ENCODE data around the gene TIFAB.
"Not testable (repeated sequence)": the region's sequence is repeated elsewhere in the genome, so short reads cannot be mapped to it uniquely, and the experiment has no call there.

Gene TIFAB, protein sequence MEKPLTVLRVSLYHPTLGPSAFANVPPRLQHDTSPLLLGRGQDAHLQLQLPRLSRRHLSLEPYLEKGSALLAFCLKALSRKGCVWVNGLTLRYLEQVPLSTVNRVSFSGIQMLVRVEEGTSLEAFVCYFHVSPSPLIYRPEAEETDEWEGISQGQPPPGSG

DNA sequence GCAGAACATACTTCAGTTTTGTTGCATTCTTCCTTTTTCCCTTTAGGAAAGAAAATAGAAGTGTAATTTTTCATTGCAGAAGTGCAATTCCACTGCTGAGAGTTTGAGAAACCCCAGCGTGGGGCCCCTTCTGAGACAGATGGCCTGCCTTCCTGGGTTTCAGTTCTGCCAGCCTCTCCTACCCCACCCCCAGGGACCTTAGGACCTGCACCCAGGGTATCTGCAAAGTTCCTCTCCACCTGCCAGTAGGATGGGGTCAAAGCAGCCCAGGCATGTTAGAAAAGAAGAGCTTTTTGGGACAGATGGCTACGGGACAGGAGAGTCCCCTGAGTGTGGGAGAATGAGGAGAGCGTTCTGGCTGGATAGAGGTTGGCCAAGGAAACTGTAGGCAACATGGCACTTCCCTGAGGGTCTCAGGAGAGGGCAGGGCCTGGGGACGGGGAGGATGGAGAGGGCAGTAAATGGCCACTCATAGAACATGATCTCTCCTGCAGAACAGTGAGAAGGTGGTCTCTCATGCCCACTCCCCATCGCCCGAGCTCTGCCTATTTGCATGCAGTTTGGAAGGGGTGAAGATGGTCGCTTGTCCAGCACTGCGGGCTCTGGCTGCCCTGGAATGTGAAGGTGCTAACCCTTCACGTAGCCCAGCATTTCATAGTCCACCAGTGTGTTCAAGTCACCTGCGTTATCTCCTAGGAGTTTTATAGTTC is at the start of gene TIFAB:
TIFAB (minus strand) TSS at position 31 of the 710 bp plus-strand sequence. CDS start 2,412 bp downstream, outside the sequence.
- no peak for DNase-seq

DNA sequence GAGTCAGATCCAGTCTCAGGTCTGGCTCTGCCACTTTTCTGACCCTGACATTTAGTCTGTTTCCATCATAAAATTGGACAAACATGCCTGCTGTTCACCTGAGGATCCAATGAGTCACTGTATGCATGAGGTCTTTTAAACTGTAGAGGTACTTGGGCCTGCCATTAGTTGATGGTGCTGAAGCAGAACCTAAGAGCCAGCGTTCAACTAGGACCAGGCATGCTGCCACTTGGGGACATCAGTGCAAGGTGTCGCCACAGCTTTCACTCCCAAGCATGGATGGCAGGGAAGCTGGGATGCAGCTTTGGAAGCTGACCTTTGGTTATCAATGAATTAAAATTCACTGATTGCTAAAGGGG is 46.5 kb upstream of the TIFAB start:
- peak; percentile 69 for DNase-seq

DNA sequence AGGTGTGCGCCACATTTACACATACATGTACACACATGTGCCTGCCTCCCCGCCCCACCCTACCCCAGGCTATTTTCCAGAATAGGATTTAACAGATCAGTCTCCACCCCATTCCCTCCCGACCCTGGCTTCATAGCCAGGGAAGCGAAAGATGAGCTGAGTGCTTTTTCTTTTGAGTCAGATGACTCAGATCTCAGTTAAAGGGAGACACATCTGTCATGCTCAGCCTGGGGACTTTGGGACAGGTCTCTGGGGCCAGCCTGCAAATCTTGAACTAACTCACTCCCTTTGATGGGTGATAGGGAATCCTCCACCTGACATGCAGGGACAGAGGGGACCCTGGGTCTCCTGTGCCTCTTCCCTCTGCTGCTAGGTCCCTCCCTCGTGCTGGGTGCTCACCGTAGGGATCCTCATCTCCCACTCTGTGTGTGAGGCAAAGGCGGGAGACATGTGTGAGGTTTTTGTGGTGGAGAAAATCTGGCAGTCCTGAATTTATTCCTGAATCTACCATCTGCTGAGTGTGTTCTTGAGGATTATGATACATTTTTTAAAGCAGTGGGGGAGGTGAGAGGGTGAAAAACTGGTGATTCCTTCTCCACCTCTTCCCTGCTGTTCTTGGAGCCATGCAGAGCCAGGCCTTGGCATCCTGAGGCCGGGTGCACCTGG is 46.0 kb upstream of the TIFAB start:
- no peak for DNase-seq

DNA sequence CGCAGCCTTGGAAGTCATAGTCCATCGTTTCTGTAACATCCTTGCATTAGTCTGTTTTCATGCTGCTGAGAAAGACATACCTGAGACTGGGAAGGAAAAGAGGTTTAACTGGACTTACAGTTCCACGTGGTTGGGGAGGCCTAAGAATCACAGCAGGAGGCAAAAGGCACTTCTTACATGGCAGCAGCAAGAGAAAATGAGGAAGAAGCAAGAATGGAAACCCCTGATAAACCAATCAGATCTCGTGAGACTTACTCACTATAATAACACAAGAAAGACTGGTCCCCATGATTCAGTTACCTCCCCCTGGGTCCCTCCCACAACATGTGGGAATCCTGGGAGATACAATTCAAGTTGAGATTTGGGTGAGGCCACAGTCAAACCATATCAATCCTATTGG is 43.4 kb upstream of the TIFAB start:
- not testable (repeated sequence) for DNase-seq

DNA sequence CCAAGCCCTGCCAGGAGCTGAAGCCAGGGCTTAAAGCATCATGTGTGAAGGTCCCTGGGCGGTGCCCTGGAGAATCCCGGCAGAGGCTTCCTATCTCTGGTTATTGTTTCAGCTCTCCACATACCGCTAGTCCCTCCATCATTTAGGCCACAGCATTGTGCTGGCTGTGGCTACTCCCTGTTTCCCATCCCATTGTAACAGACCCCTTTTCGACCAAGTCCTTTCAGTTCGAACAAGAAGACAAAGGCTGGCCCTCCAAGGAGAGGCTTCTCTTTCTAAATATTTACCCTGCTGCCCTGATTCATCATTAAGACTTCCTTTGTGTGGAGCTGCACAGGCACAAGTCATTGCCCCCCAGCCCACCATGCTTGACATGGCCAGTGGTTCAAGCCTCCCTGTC is 42.0 kb upstream of the TIFAB start:
- no peak for DNase-seq

DNA sequence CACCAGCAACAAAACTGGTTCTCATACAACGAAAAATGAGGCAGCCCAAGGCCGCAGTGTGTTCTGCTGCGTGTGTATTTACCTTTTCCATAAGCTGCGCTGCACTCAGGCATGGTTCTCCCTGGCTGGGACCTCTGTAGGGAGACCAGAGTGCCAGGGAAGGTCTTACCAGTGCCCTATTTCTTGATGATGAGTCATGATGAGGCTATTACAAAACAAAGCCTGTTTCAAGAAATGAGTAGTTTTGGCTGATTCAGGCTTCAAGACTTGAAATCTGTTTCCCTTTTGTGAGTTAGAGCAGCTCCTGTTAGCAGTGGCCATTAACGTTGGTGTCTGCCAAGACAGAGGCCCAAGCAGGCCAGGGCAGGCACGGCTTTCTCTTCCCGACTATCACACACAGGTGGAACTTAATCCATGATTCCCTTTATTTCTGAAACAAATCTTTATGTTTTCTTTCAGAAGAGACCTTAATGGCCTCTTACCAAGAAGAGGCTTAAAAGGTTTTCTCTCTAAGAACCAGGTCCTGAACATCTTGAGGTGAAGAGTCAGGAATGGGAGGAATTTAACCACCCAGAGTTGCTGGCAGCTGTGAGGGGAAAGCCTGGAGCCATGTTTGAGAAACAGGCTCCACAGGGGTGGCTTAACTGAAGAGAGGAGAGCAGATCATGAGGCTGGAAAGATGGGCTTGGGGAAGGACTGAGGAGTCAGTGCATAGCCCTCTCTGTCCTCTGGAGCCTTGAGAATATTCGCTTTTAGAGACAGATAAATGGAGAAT is 41.4 kb upstream of the TIFAB start:
- DNase-seq, result peak; percentile 9

DNA sequence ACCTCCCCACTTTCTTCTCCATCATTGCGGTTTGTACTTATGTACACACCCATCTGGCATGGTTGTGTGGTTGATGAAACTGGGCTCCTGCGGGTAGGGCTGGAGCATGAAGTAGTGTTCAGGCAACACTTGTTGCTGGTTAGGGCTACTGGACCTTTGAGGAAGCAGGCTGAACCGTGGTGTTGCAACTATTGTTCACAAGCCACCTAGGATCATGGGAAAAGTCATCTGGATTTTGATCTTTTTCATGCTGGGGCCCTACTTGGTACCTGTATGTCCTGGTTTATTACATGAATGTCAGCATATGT is 40.1 kb upstream of the TIFAB start:
- no peak for DNase-seq

DNA sequence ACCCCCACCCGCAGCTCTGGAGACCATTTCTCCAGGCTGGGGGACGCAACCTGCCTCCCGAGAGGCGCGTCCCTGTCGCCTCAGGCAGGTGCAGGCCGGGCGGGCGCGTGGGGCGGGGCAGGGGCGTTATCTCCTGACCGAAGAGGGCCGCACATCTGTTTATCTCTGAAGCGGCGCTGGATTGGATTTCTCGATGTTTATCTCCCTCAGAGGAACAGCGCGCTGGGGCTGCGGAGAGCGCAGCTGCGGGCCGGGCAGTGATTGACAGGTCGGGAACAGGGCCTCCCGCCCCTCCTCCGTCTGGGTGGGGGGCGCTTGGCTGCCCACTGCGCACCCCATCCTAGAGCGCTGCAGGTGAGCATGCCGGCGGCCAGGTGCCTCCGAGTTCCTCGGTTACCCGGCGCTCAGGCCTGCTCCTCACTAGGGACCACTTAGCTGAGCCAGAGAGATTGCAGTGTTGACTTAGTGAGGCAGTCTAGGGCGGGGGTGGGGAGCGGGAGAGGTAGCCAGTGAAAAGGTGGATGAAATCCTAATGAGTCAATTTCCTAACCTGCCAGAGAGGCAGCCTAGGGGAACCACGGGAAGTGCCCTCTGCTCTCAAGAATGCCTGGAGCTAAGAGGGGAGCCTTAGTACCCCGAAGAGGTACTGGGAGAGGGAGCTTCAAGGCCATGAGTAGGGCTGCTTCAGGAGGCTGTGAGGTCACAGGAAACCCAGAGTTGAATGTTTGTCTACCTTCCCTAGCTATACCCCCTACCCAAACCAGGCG is 39.6 kb upstream of the TIFAB start:
- peak; percentile 67 for DNase-seq

DNA sequence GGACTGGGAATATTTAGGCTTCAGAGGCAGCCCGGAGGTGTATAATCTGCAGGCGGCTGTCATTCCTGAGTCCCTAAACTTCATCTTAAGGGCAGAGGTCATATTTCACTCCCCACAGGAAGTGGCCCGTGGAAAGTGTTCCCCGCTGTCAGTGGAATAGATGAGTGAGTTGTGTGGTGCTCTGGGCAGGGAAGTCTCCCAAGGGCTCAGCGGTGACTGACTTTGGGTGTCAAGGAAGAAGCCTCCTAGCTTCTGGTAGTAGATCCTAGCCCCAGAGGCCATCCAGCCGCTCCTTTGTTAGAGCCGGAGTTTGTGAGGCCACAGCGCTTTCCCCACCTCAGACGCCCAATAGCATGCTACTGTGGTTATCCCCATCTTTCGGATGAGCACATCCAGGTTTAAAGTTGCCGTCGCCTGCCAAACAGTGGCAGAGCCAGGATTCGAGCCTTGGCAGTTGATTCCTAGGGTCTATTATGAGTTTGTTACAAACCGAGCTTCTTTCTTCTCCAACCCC is 38.9 kb upstream of the TIFAB start:
- DNase-seq, result no peak

DNA sequence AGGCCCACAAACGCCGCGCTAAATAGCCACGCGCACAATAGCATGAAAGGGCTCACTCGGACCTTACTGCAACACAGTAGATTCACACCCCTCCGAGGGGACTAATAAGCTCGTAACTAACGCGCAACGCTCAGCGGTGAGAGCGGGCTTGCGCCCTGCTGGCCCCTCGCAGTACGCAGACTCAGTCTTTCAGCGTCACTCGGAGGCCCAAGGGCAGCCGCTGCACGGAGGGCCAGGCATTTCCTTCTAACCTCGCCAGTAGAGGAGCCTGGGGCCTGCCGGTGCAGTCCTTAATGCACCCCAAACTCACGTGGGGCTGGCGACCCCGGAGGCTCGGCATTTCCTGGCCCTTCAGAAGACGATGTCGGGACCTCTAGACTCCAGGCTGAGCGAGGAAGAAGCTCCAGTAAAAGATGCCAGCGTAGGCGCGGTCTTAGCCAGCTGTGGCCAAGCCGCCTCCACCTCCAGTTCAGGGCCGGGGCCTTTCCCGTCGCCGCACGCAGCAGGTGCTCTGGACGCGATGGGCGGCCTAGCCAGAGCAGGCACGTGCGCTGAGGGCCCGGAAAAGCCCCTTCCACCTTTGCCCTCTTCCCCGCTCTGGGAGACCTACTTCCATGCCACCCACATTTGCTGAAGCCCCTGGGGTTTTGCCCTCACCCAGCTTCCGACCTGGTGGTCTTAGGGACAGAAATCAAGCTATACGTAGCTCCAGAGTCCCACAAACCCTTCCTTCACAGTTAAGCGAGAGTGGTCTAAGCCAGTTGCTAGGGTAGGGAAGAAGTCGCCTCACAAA is 38.3 kb upstream of the TIFAB start:
- no peak for DNase-seq

DNA sequence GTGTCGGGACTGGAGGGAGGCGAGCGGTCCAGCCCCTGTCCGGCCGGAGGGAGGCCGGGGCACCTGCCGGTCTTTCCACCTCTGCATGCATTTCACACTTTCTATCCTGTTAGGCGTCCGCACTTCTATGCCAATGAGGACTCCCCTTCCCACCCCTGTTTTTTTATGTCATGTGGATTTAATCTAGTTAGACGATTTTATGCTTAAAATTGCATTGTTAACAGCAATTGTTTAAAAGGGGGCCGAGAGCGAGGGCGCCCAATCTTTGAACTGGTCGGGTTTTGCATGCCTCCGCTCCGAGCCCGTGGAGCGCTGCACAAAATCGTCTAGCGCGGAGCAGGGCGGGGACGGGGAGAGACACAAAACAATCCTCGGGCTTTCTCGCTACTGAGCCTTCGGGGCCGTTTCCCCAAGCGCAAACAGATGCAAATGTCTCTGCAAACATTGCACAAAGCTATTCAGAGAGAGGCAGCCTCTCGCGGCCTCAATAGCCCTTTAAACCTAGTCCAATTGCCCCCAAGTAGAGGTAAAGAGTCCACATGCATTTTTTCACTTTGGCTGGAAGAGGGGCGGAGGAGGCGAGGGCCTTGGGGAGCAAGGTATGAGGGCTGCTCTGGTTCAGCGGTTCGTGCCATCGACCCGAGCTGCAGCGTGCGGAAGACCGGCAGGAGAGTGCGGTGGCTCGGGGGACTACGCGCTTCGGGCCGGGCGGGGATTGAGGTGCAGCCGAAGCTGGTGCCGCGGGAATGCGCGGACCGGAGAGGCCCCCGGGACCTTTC is 37.5 kb upstream of the TIFAB start:
- no peak for DNase-seq

DNA sequence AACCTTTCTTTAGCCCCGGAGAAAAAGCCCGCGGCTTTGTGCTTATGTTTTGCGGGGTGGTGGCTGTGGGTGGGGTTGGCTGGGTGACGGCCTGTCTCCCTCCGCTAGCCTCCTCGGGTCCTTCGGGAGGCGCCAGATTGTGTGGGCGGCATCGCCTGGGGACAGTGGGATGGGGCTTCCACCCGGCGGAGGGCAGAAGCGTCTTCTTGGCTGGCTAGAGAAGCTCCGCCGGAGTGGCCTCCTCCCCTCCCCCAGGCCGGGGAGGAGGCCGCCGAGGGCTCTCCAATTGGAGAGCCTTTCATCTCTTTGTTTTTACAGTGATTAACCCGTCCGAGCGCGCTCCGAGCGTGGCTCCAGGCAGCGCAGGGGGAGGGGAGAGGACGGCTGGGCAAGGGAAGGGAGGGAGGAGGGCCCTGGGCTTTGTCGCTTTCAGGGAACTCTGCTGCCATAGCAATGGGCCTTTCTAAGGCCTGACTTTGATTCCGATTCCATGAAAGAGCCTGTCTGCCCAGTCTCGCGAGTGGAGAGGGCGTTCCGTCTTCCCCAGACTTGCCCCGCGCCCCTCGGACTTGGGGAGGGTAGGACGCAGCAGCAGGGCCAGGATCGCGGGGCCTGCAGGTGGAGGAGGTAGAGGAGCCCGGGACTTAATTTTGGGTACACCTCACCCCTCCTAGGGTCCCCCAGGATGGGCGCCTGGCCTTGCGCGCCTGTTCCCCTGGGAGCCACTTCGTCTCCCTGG is 36.7 kb upstream of the TIFAB start:
- DNase-seq, result peak; percentile 66

DNA sequence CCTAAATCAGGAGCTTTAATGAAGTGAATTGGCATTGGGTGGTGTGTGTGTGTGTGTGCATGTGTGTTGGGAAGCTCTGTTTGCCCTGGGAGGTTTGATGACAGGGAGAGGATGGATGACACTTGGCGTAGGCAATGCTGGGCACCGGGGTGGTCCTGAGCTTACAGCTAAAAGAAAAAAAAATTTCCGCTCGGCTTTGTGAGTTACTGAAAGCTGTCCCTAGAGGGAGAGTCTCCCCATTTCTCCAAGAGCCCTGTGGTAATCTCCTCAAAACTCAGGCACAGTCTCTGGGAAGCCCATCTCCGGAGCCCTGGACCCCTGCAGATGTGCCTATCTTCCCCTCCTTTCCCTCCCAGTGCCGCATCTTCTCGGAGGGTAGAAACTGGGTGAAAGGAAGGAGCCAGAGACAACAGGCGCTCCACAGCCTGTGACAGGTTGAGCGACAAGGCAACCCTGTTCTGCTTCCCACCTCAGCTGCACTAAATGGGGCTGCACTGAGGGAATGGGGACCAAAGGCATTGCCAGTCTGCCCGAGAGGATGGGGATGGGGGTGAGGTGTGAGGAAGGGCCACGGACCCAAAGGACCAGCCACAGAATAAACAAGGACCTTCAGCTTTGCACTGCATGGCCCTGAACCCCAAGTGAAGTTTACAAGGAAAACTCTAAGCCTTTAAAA is 35.8 kb upstream of the TIFAB start:
- no peak for DNase-seq

DNA sequence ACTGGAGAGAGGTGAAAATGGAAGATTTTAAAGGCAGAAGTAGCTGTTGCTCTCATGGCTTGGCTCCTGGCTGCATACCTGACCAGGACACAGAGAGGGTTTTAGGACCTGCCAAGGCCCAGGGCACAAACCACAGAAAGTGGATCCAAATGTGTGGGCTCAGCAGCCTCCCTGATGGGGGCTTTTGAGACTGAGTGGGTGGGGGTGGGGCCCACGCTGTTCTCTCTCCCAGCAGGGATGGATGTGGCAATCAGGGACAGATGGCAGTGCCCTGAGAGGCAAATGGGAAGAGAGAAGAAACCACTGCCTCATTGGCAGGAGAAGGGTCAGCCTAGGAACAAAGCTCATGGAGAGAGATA is 34.9 kb upstream of the TIFAB start:
- DNase-seq, result no peak

DNA sequence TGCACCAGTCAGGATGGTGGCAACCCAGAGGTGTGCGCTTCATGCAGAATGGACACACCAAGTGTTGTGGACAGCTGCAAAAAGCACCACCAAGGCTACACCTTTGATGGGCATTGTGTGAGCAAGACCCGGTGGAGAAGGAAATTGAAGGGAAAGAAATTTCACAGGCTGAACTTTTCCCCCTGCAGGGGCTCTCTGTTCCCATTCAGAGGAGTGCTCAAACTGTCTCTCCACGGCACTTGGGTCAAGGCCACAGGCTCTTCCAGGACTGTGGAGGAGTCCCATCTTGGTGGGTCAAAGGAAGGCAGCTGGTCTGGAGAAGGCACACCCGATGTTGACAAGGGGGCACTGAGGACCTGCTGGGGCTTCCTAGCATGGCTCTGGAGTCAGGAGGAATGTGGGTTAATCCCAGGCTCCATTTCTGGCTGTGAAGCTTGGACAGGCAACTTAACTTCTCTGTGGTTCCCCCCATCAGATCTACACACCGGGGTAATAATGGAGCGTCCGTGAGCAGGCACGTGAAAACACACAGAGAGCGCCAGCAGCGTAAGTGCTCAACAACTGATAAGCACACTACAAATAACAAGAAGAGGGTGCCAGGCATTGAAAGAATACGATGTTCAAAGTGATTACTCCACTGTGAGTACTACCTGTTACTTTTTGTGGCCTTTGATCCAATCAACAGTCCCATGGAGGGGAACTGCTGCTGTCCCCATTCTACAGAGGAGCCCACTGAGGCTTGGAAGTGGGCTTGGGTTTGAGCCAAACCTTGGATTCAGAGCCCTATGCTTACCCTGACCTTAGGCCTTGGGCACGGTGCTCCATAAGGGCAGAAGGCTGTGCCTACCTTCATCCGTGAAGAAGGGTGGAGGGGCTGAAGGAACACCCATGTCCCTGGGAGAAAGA is 34.2 kb upstream of the TIFAB start:
- no peak for DNase-seq

DNA sequence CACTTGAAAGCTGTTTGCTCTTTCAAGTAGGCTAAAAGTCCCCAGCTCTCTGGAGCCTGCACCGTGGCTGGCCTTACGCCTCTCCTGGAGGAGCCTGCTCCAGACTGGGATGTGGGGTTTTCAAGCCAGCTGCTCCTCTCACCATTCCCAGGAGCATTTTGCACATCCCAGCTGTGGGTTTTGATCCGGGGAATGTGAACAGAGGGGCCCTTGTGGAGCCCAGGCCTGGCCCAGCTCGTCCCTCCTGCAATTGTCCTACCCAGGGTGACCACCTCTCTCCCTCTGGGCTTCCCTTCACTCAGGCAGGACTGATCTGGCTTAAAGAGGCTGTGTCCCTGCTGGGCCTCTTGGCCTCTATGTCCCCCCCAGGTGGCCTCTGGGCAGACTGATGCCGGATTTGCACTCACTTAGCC is 32.5 kb upstream of the TIFAB start:
- no peak for DNase-seq

DNA sequence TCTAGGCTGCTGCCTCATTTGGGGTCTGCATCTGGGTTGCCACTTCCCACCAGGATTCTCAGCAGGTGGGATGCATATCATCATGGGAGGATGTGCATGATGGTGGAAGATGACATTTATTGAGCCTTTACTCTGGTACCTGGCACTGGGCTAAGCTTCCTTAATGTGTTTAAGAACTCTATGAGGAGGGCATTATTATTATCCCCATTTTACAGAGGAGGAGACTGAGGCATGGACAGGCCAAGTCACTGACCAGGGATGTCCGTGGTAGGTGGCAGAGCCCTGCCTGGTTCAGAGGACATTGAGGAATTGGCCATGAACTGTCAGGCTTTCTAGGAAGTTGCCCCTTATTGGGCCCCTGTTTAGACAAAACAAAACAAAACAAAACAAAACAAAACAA is 31.1 kb upstream of the TIFAB start:
- DNase-seq, result no peak

DNA sequence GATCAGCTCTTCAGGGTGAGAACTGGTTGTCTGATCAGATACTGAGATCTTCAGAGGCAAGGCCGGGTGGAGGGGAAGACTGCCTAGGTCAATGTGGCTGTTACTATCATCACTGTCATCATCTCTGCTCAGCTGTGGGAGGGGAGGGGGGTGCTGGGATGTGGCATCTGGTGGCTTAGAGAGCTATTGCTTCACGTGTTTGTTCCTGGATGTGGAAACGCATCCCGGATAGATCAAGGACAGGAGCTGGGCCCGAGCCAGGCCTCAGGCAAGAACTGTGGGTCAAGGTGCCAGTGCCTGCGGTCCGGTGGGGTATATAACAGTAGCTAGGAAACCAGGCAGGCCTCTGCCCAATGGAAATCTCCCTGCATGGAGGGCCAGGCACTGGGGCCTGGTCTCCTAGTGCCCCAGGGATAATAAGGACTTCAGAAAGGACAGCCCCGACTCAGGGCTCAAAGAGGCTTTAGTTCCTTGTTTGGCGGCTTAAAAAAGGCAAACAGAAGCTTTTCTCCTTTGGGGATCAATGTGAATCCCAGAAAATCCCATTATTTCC is 30.3 kb upstream of the TIFAB start:
- no peak for DNase-seq

DNA sequence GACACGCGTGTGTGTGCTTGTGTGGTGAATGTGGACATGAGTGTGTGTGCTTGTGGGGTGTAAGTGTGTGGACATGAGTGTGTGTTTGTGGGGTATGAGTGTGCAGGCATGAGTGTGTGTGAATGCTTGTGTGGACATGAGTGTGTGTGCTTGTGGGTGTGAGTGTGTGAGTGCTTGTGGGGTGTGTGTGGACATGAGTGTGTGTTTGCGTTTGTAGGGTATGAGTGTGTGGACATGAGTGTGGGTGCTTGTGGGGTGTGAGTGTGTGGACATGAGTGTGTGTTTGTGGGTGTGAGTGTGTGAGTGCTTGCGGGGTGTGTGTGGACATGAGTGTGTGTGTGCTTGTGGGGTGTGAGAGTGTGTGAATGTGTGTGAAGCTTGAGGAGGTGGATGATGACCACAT is 29.8 kb upstream of the TIFAB start:
- DNase-seq, result no peak

Measured in DMS79 (cell line).